HEK293 (cell line): ENCODE measurements around the gene FBLN5.

Experiments used
- CTCF ChIA-PET: fragments of 350-600 bp; formaldehyde crosslinking; extraction: SDS; loops from one replicate; lab custom pipeline; 2021; ENCODE audit warnings: antibody characterized with exemption; lab: Yijun Ruan, JAX
- POLR2A ChIA-PET: fragments of 300-600 bp; formaldehyde crosslinking; extraction: SDS; loops from one replicate; lab custom pipeline; 2020; ENCODE audit warnings: antibody characterized with exemption, inconsistent platforms; lab: Yijun Ruan, JAX
- H3K27ac ChIP-seq: fragments of 200-500 bp; sonication (Bioruptor generic); 2 replicates; pipeline ENCODE4 v1.5.1; 2014; ENCODE audit warnings: low read depth, low read length, control low read depth, inconsistent platforms; ENCODE audit errors: extremely low read depth
- H3K36me3 ChIP-seq, 2 experiments: fragments of 200-500 bp in 1 of 2; sonication (Bioruptor generic) in 1 of 2; 1 replicate in 1 of 2; 2 replicates in 1 of 2; pipeline ENCODE4 v1.5.1; 2014 to 2017; ENCODE audit warnings: inconsistent platforms in 2 of 2, low read length in 2 of 2; ENCODE audit not compliant: control insufficient read depth in 2 of 2, insufficient read depth in 1 of 2
- H3K4me1 ChIP-seq: fragments of 200-500 bp; sonication (Bioruptor generic); 2 replicates; pipeline ENCODE4 v1.5.1; 2014; ENCODE audit warnings: mild to moderate bottlenecking, low read length, inconsistent platforms; ENCODE audit not compliant: control insufficient read depth, insufficient read depth
- H3K4me3 ChIP-seq: 2 replicates; pipeline ENCODE4 v1.5.1; 2011; ENCODE audit warnings: low read depth, mild to moderate bottlenecking, control low read depth, low read length, moderate library complexity
- H3K9me3 ChIP-seq: fragments of 200-500 bp; sonication (Bioruptor generic); 2 replicates; pipeline ENCODE4 v1.5.1; 2014; ENCODE audit warnings: low read depth, low read length, inconsistent platforms; ENCODE audit not compliant: control insufficient read depth, insufficient read depth
- HOXC10 ChIP-seq: sonication (generic); formaldehyde crosslinking; IDR thresholded peaks from 2 replicates; pipeline ENCODE4 v1.8.1; 2023; ENCODE audit warnings: mild to moderate bottlenecking, missing genetic modification reagents
- INSM2 ChIP-seq: fragments of 450-650 bp; formaldehyde crosslinking; IDR thresholded peaks from 2 replicates; pipeline ENCODE4 v1.5.1; 2016; ENCODE audit warnings: missing biosample characterization, missing genetic modification characterization
- KLF16 ChIP-seq: fragments of 450-650 bp; formaldehyde crosslinking; IDR thresholded peaks from 2 replicates; pipeline ENCODE4 v1.5.1; 2017; ENCODE audit warnings: missing biosample characterization, missing genetic modification characterization
- PBX3 ChIP-seq: sonication (generic); formaldehyde crosslinking; IDR thresholded peaks from 2 replicates; pipeline ENCODE4 v1.8.1; 2022; ENCODE audit warnings: mild to moderate bottlenecking, moderate library complexity, missing genetic modification reagents
- PRDM10 ChIP-seq: fragments of 450-650 bp; formaldehyde crosslinking; IDR thresholded peaks from 2 replicates; pipeline ENCODE4 v1.5.1; 2016; ENCODE audit warnings: missing biosample characterization, missing genetic modification characterization
- SETDB1 ChIP-seq: IDR thresholded peaks from one replicate; pipeline ENCODE4 v1.6.1; 2017; ENCODE audit warnings: mild to moderate bottlenecking, low read length, moderate library complexity, mixed read lengths; ENCODE audit not compliant: insufficient read length
- ZNF157 ChIP-seq: fragments of 450-650 bp; formaldehyde crosslinking; IDR thresholded peaks from 2 replicates; pipeline ENCODE4 v1.5.1; 2016; ENCODE audit warnings: missing biosample characterization, missing genetic modification characterization
- ZNF169 ChIP-seq: fragments of 450-650 bp; formaldehyde crosslinking; IDR thresholded peaks from 2 replicates; pipeline ENCODE4 v1.5.1; 2016; ENCODE audit warnings: missing biosample characterization, missing genetic modification characterization
- ZNF311 ChIP-seq: fragments of 450-650 bp; formaldehyde crosslinking; IDR thresholded peaks from 2 replicates; pipeline ENCODE4 v1.5.1; 2017; ENCODE audit warnings: missing biosample characterization, missing genetic modification characterization, borderline replicate concordance
- ZNF362 ChIP-seq: fragments of 450-650 bp; formaldehyde crosslinking; IDR thresholded peaks from 2 replicates; pipeline ENCODE4 v1.5.1; 2016; ENCODE audit warnings: missing biosample characterization, missing genetic modification characterization
- ZNF391 ChIP-seq: fragments of 450-650 bp; formaldehyde crosslinking; IDR thresholded peaks from 2 replicates; pipeline ENCODE4 v1.5.1; 2016; ENCODE audit warnings: low read depth, missing biosample characterization, missing genetic modification characterization, borderline replicate concordance
- ZNF48 ChIP-seq: fragments of 450-650 bp; formaldehyde crosslinking; IDR thresholded peaks from 2 replicates; pipeline ENCODE4 v1.5.1; 2016; ENCODE audit warnings: missing biosample characterization, missing genetic modification characterization
- ZNF513 ChIP-seq: fragments of 450-650 bp; IDR thresholded peaks from 2 replicates; pipeline ENCODE4 v1.5.1; 2018; ENCODE audit warnings: missing biosample characterization, missing genetic modification characterization
- ZNF521 ChIP-seq: fragments of 450-650 bp; formaldehyde crosslinking; IDR thresholded peaks from 2 replicates; pipeline ENCODE4 v1.5.1; 2017; ENCODE audit warnings: missing biosample characterization, mild to moderate bottlenecking, missing genetic modification characterization
- ZNF544 ChIP-seq: fragments of 450-650 bp; formaldehyde crosslinking; IDR thresholded peaks from 2 replicates; pipeline ENCODE4 v1.5.0; 2017; ENCODE audit warnings: missing biosample characterization, missing genetic modification characterization
- ZNF549 ChIP-seq: fragments of 450-650 bp; IDR thresholded peaks from 2 replicates; pipeline ENCODE4 v1.5.1; 2018; ENCODE audit warnings: missing biosample characterization, missing genetic modification characterization, mild to moderate bottlenecking, inconsistent platforms, moderate library complexity
- ZNF558 ChIP-seq: fragments of 450-650 bp; formaldehyde crosslinking; IDR thresholded peaks from 2 replicates; pipeline ENCODE4 v1.5.1; 2016; ENCODE audit warnings: missing biosample characterization, missing genetic modification characterization
- ZNF561 ChIP-seq: fragments of 450-650 bp; IDR thresholded peaks from 2 replicates; pipeline ENCODE4 v1.5.1; 2018; ENCODE audit warnings: missing biosample characterization, missing genetic modification characterization, borderline replicate concordance
- ZNF580 ChIP-seq: fragments of 450-650 bp; formaldehyde crosslinking; IDR thresholded peaks from 2 replicates; pipeline ENCODE4 v1.5.1; 2016; ENCODE audit warnings: missing biosample characterization, missing genetic modification characterization
- ZNF629 ChIP-seq: fragments of 450-650 bp; formaldehyde crosslinking; IDR thresholded peaks from 2 replicates; pipeline ENCODE4 v1.5.1; 2017; ENCODE audit warnings: missing biosample characterization, missing genetic modification characterization
- ZNF639 ChIP-seq: fragments of 450-650 bp; formaldehyde crosslinking; IDR thresholded peaks from 2 replicates; pipeline ENCODE4 v1.5.1; 2016; ENCODE audit warnings: missing biosample characterization, missing genetic modification characterization
- ZNF658 ChIP-seq: fragments of 450-650 bp; formaldehyde crosslinking; IDR thresholded peaks from 2 replicates; pipeline ENCODE4; 2016; ENCODE audit warnings: missing biosample characterization, missing genetic modification characterization
- ZNF670 ChIP-seq: fragments of 450-650 bp; formaldehyde crosslinking; IDR thresholded peaks from 2 replicates; pipeline ENCODE4 v1.5.1; 2016; ENCODE audit warnings: missing biosample characterization, missing genetic modification characterization, low read depth
- ZNF701 ChIP-seq: fragments of 450-650 bp; formaldehyde crosslinking; IDR thresholded peaks from 2 replicates; pipeline ENCODE4 v1.5.1; 2016; ENCODE audit warnings: missing biosample characterization, missing genetic modification characterization

The FBLN5 gene

GRCh38 chr14:91882369-91882768 is 65.1 kb downstream of the FBLN5 start:
- POLR2A ChIA-PET, result no interaction called here

GRCh38 chr14:91879196-91879595 is 68.3 kb downstream of the FBLN5 start:
- TF ChIP-seq ZNF561 (tag by site-specific recombination) (no peak), INSM2 (no peak), ZNF544 (tag by site-specific recombination) (no peak), ZNF639 (tag by site-specific recombination) (no peak), PBX3 (no peak), ZNF513 (tag by site-specific recombination) (no peak), ZNF362 (tag by site-specific recombination) (no peak), ZNF549 (tag by site-specific recombination) (no peak)
- Histone ChIP-seq H3K9me3 (no peaks in the 10 kb centered on the region), H3K27ac (no peak overlapping the region), H3K36me3 (no peaks in the 10 kb centered on the region; a peak in 1 of 3 replicates), H3K4me3 (no peak overlapping the region), H3K4me1 (no peaks in the 10 kb centered on the region)
- CTCF ChIA-PET, result interaction anchor here (0.6 to 1.4 kb wide), 2 partner anchors 12 to 1105 kb away, joined by 3 read pairs; no protein-coding TSS in a partner anchor
- POLR2A ChIA-PET, result no interaction called here

More at GRCh38 chr14:91882369-91882768, 65.1 kb downstream of the FBLN5 start:
- Histone ChIP-seq H3K27ac (no peak overlapping the region), H3K9me3 (no peaks in the 10 kb centered on the region), H3K4me3 (no peak overlapping the region), H3K4me1 (no peaks in the 10 kb centered on the region), H3K36me3 (peaks cover 0 to 3% of the 10 kb centered on the region in 2 experiments; a peak in 2 of 3 replicates)
- CTCF ChIA-PET, result interaction anchor here (1.1 kb wide), 1 partner anchor 10 kb away, joined by 4 read pairs; no protein-coding TSS in a partner anchor
- no peak for TF ChIP-seq ZNF362 (tag by site-specific recombination)
- TF ChIP-seq SETDB1, result no peak
- TF ChIP-seq ZNF658 (tag by site-specific recombination), result no peak
- TF ChIP-seq ZNF391 (tag by site-specific recombination), result no peak
- no peak for TF ChIP-seq PRDM10 (tag by site-specific recombination)
- TF ChIP-seq ZNF629 (tag by site-specific recombination), result no peak
- no peak for TF ChIP-seq ZNF558 (tag by site-specific recombination)
- no peak for TF ChIP-seq ZNF311 (tag by site-specific recombination)
- TF ChIP-seq KLF16 (tag by site-specific recombination), result no peak
- no peak for TF ChIP-seq ZNF157
- TF ChIP-seq ZNF580 (tag by site-specific recombination), result no peak
- TF ChIP-seq HOXC10 (CRISPR knock-in tag), result no peak
- TF ChIP-seq ZNF48 (tag by site-specific recombination), result no peak
- no peak for TF ChIP-seq ZNF670 (tag by site-specific recombination)
- TF ChIP-seq ZNF521 (tag by site-specific recombination), result no peak
- TF ChIP-seq ZNF169 (tag by site-specific recombination), result no peak
- no peak for TF ChIP-seq ZNF701
